Type B pancreatic cell (in vitro differentiated cells): ENCODE measurements around the gene RNF14. TPM values are rescaled to one million over a fixed set of nuclear protein-coding genes. Genes with fewer than 3 reads are reported as not detected.

Source experiments
- DNase-seq: peaks from one replicate; pipeline ENCODE4 v3.0.0; 2021; ENCODE audit warnings: mixed read lengths; ENCODE audit not compliant: unreplicated experiment; ENCODE audit errors: extremely low spot score
- H3K27ac Mint-ChIP-seq: 2 replicates; pipeline ENCODE4 v1.8.0; 2021; ENCODE audit warnings: mild to moderate bottlenecking, mixed read lengths
- H3K27me3 Mint-ChIP-seq: 2 replicates; pipeline ENCODE4 v1.8.0; 2021; ENCODE audit warnings: mixed read lengths
- H3K36me3 Mint-ChIP-seq: 2 replicates; pipeline ENCODE4 v1.8.0; 2021; ENCODE audit warnings: mixed read lengths
- H3K4me1 Mint-ChIP-seq: one replicate; pipeline ENCODE4 v1.8.0; 2021; ENCODE audit warnings: mixed read lengths; ENCODE audit not compliant: unreplicated experiment
- H3K4me3 Mint-ChIP-seq: 2 replicates; pipeline ENCODE4 v1.8.0; 2021; ENCODE audit warnings: mild to moderate bottlenecking, mixed read lengths
- H3K9me3 Mint-ChIP-seq: 2 replicates; pipeline ENCODE4 v1.8.0; 2021; ENCODE audit warnings: mixed read lengths
- total RNA-seq: library from RNA; stranded (reverse); gene quantifications from 2 replicates; pipeline ENCODE4 v1.2.1, GENCODE V29; 2021; ENCODE audit warnings: low replicate concordance
- TF ChIP-seq, protein P1 (sequence below): fragments of 200-600 bp; sonication (generic); conservative IDR thresholded peaks from 2 replicates; pipeline ENCODE4 v1.5.0; 2021; ENCODE audit warnings: antibody characterized with exemption, mild to moderate bottlenecking

The RNF14 gene
- total RNA-seq, 1 donor from 2014 or later, result 39.8 TPM

DNA sequence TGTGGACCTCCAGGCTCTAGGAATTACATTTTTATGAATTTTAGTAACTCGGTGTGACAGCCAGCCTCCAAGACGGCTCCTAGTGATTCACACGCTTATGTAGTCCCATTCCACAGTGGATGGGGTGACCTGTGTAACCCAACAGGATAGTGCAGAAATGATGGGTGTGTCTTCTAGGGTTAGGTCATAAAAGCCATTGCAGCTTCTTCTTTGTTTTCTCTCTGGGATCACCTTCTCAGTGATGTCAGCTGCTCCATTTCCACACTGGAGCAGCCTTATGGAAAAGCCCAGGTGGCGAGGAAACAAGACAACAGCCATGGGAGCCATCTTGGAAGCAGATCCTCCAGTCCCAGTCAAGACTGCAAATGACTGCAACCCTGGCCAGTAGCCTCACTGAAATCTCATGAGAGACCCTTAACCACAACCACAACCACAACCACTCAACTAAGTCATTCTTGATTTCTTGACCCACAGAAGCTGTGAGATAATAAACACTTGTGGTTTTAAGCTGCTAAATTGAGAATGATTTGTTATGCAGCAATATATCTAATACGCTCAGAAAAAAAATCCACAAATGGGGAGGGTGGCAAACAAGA lies 49.0 kb downstream of the RNF14 start:
- no peak for DNase-seq

DNA sequence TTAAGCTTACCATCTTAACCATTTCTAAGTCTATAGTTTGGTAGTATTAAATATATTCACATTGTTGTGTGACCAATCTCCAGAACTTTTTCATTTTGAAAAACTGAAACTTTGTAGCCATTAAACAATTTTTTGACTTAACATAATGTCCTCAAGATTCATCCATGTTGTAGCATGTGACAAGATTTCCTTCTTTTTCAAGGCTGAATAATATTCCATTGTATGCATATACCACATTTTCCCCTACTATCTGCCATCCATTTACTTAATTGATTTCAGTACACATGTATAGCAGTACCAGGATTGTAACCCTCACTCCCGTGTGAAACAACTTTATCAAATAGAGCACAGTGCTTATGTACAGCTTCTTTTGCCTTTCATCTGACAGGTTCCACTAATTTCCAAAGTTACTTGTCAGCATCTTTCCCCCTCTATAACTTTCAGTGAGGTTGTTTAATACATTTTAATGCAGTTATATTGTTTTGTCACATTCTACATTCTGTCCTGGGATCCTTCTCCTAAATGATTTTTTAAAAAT lies 51.3 kb downstream of the RNF14 start:
- Mint-ChIP-seq H3K27me3 (no peaks in the 10 kb centered on the region), H3K9me3 (no peaks in the 10 kb centered on the region), H3K36me3 (no peaks in the 10 kb centered on the region), H3K4me1 (peaks cover 17% of the 10 kb centered on the region), H3K27ac (no peak overlapping the region), H3K4me3 (no peak overlapping the region)
- DNase-seq, result no peak
- TF ChIP-seq, protein P1, sequence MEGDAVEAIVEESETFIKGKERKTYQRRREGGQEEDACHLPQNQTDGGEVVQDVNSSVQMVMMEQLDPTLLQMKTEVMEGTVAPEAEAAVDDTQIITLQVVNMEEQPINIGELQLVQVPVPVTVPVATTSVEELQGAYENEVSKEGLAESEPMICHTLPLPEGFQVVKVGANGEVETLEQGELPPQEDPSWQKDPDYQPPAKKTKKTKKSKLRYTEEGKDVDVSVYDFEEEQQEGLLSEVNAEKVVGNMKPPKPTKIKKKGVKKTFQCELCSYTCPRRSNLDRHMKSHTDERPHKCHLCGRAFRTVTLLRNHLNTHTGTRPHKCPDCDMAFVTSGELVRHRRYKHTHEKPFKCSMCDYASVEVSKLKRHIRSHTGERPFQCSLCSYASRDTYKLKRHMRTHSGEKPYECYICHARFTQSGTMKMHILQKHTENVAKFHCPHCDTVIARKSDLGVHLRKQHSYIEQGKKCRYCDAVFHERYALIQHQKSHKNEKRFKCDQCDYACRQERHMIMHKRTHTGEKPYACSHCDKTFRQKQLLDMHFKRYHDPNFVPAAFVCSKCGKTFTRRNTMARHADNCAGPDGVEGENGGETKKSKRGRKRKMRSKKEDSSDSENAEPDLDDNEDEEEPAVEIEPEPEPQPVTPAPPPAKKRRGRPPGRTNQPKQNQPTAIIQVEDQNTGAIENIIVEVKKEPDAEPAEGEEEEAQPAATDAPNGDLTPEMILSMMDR, result no peak

More for the DNA sequence above, 49.0 kb downstream of the RNF14 start:
- no peaks in the 10 kb centered on the region for H3K36me3 Mint-ChIP-seq
- H3K4me1 Mint-ChIP-seq, result peaks cover 18% of the 10 kb centered on the region
- H3K4me3 Mint-ChIP-seq, result no peak overlapping the region
- H3K9me3 Mint-ChIP-seq, result no peaks in the 10 kb centered on the region
- no peaks in the 10 kb centered on the region for H3K27me3 Mint-ChIP-seq
- TF ChIP-seq, protein P1, result no peak
- H3K27ac Mint-ChIP-seq, result no peak overlapping the region

DNA sequence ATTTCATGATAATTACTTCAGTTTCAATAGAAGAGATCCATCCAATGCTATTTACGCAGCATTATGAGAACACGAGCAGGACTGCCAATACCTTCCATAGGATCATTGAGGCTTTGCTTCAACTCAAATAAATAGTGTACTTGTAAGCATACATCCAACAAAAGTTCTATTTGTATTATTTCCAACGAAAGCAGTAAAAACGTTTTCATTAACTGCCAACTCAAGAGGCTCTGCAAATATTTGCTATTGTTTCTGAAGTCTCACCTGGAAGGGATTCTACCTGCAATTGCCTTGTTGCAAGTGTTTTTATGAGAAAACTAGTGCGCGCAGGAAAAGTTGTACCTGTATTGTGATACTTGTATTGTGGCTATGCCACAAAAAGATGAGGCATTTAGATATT lies 54.9 kb downstream of the RNF14 start:
- no peaks in the 10 kb centered on the region for H3K27me3 Mint-ChIP-seq
- H3K4me1 Mint-ChIP-seq, result peaks cover 11% of the 10 kb centered on the region
- H3K9me3 Mint-ChIP-seq, result no peaks in the 10 kb centered on the region
- H3K4me3 Mint-ChIP-seq, result peak overlapping the region; percentile 93
- no peaks in the 10 kb centered on the region for H3K36me3 Mint-ChIP-seq
- DNase-seq, result no peak
- TF ChIP-seq, protein P1, result no peak
- no peak overlapping the region for H3K27ac Mint-ChIP-seq

DNA sequence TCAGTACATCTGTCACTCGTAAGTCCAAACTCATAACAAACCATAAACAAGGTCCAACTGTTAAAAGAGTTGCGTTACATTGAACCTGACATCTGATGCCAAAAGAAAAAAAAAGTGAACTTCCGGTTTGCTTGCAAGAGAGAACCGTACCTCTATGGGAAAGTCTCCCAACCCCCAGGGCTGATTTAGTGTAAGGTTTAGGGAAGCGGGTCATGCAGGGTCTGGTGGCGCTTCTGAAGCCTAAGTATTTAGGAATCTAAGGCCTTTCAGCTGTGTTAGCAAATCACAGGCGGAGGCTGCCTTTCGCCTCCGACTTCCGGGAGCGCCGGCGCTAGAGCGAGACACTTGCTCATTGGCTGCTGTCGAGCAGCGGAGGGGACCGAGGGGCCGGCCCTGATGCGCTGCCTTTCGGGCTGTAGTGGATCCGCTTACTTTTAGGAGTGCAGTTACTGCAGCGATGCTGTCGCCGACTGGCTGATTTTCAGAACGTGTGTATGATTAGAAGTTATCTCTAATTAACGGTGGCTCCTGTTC lies 55.9 kb downstream of the RNF14 start:
- Mint-ChIP-seq H3K27me3 (no peaks in the 10 kb centered on the region), H3K36me3 (no peaks in the 10 kb centered on the region), H3K4me3 (peak overlapping the region; percentile 93), H3K4me1 (peaks cover 11% of the 10 kb centered on the region), H3K9me3 (no peaks in the 10 kb centered on the region), H3K27ac (peak overlapping the region; percentile 95)
- peak; percentile 85 for DNase-seq
- TF ChIP-seq, protein P1, result no peak

DNA sequence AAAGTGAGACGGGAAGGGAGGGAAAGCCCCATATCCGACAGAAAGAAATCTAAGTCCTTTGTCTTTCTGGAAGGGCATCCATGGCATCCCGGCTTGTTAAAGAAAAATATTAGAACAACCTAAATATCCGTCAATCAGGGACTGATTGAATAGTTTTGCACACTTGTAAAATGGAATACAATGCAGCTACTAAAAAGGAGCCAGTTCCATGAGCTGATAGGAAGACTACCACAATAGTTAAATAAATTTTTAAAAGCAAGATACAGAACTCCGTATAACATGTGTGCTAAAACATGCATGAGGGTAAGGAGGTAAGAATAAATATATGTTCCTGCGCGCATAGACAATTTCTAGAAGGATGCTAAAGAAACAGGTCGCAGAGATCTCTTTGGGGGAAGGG lies 56.7 kb downstream of the RNF14 start:
- Mint-ChIP-seq H3K27ac (peak overlapping the region; percentile 95), H3K27me3 (peaks cover 3% of the 10 kb centered on the region), H3K9me3 (no peaks in the 10 kb centered on the region), H3K36me3 (no peaks in the 10 kb centered on the region), H3K4me1 (peaks cover 11% of the 10 kb centered on the region), H3K4me3 (peak overlapping the region; percentile 93)
- TF ChIP-seq, protein P1, result no peak
- DNase-seq, result no peak
